Activated CD4-positive, alpha-beta T cell treated with anti-CD3 and anti-CD28 coated beads, Interleukin-2, amount 10 ng/mL, durations not matched to agents 24 days and 14 days (primary cell): ENCODE results near the gene NFKBIB. TPM values are rescaled to one million over a fixed set of nuclear protein-coding genes. Genes with fewer than 3 reads are reported as not detected.

Experiments used
- DNase-seq: peaks from one replicate; pipeline ENCODE4 v3.0.0; 2022
- H3K27ac Mint-ChIP-seq: one replicate; pipeline ENCODE4 v1.8.0; 2022; ENCODE audit warnings: mild to moderate bottlenecking, mixed read lengths
- H3K27me3 Mint-ChIP-seq: one replicate; pipeline ENCODE4 v1.8.0; 2022; ENCODE audit warnings: mixed read lengths
- H3K36me3 Mint-ChIP-seq: one replicate; pipeline ENCODE4 v1.8.0; 2022; ENCODE audit warnings: low read depth, mild to moderate bottlenecking, mixed read lengths
- H3K4me1 Mint-ChIP-seq: one replicate; pipeline ENCODE4 v1.8.0; 2021; ENCODE audit warnings: mixed read lengths
- H3K4me3 Mint-ChIP-seq: one replicate; pipeline ENCODE4 v1.8.0; 2022; ENCODE audit warnings: mild to moderate bottlenecking, moderate library complexity, mixed read lengths
- H3K9me3 Mint-ChIP-seq: one replicate; pipeline ENCODE4 v1.8.0; 2021; ENCODE audit warnings: mixed read lengths
- intact Hi-C: fragments of 100-400 bp; cut with micrococcal nuclease; formaldehyde crosslinking; loops from one replicate; pipeline ENCODE4 v1.15.1; 2023
- total RNA-seq: library from RNA; stranded (reverse); gene quantifications from 2 replicates; pipeline ENCODE4 v1.2.3, GENCODE V29; 2022

Gene NFKBIB
- total RNA-seq, 1 donor from 2014 or later: 89.7 TPM

- intact Hi-C loops: no loop called here
- Mint-ChIP-seq H3K9me3 (no peaks in the 10 kb centered on the region), H3K27ac (no peak overlapping the region), H3K36me3 (no peaks in the 10 kb centered on the region), H3K4me3 (no peak overlapping the region), H3K27me3 (peaks cover 19% of the 10 kb centered on the region), H3K4me1 (peaks cover 17% of the 10 kb centered on the region)
- DNase-seq: no peak
Observed at GRCh38 chr19:38953677-38954076, 53.9 kb downstream of the NFKBIB start.

GRCh38 chr19:38956264-38956663, 56.5 kb downstream of the NFKBIB start:
- no peaks in the 10 kb centered on the region for H3K36me3 Mint-ChIP-seq
- H3K4me1 Mint-ChIP-seq: peaks cover 12% of the 10 kb centered on the region
- no peaks in the 10 kb centered on the region for H3K9me3 Mint-ChIP-seq

DNA sequence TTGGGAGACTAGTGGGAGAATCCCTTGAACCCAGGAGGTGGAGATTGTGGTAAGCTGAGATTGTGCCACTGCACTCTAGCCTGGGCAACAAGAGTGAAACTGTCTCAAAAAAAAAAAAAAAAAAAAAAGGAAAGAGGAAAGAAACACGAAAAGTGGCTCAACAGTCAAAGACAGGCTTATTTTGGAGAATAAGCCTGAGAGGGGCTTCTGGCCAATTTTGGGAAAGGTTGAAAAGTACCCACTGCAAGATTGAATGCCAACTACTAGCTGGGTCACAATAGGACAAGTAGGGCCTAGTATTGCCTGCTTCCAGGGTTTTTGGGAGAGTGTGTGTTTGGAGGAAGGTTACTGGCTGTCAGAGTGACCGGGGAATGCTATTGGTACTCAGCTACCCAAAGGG, 58.5 kb downstream of the NFKBIB start:
- H3K27me3 Mint-ChIP-seq: peaks cover 3% of the 10 kb centered on the region
- no peak overlapping the region for H3K27ac Mint-ChIP-seq

More at GRCh38 chr19:38956264-38956663, 56.5 kb downstream of the NFKBIB start:
- intact Hi-C loops: no loop called here
- H3K27ac Mint-ChIP-seq: no peak overlapping the region
- no peak for DNase-seq
- H3K27me3 Mint-ChIP-seq: peaks cover 7% of the 10 kb centered on the region
- H3K4me3 Mint-ChIP-seq: no peak overlapping the region

More for the DNA sequence above, 58.5 kb downstream of the NFKBIB start:
- Mint-ChIP-seq H3K4me1 (peaks cover 10% of the 10 kb centered on the region), H3K36me3 (no peaks in the 10 kb centered on the region), H3K4me3 (no peak overlapping the region), H3K9me3 (no peaks in the 10 kb centered on the region)
- no peak for DNase-seq
- intact Hi-C loops: no loop called here

Other genes with a start within 250 kb of the NFKBIB start
- 3.2 and 3.5 TPM in 2 replicates for gene CAPN12, start 155.5 kb upstream of the NFKBIB start, total RNA-seq
- gene LGALS7, start 126.5 kb upstream of the NFKBIB start, total RNA-seq: not detected in 2 replicates
- not detected in 2 replicates for gene LGALS7B, start 110.8 kb upstream of the NFKBIB start, total RNA-seq
- gene LGALS4, start 87.0 kb upstream of the NFKBIB start, total RNA-seq: 1.3 and 1.7 TPM in 2 replicates
- 129 and 130 TPM in 2 replicates for gene ECH1, start 68.2 kb upstream of the NFKBIB start, total RNA-seq
- 686 and 695 TPM in 2 replicates for gene HNRNPL, start 50.0 kb upstream of the NFKBIB start, total RNA-seq
- 62.7 and 68.9 TPM in 2 replicates for gene RINL, start 21.7 kb upstream of the NFKBIB start, total RNA-seq
- gene SIRT2, start 351 bp upstream of the NFKBIB start, total RNA-seq: 23.6 and 30.1 TPM in 2 replicates
- gene CCER2, start 12.2 kb downstream of the NFKBIB start, total RNA-seq: 0.77 and 0.97 TPM in 2 replicates
- 41.6 and 42.6 TPM in 2 replicates for gene SARS2, start 30.8 kb downstream of the NFKBIB start, total RNA-seq
- gene MRPS12, start 31.0 kb downstream of the NFKBIB start, total RNA-seq: 112 and 122 TPM in 2 replicates
- not detected in 2 replicates for gene FBXO17, start 75.8 kb downstream of the NFKBIB start, total RNA-seq
- gene FBXO27, start 132.6 kb downstream of the NFKBIB start, total RNA-seq: 0.14 and 0.17 TPM in 2 replicates
- gene ACP7, start 184.4 kb downstream of the NFKBIB start, total RNA-seq: not detected in 2 replicates
- gene PAK4, start 225.8 kb downstream of the NFKBIB start, total RNA-seq: 14.8 and 16.9 TPM in 2 replicates